Fibroblast of peridontal ligament (primary cell): ENCODE measurements around the gene TIRAP.
A peak's percentile ranks its signal among the peaks of the same experiment; 100 is the strongest.

Experiments used
- DNase-seq: peaks from one replicate; pipeline ENCODE4 v3.0.0-alpha.2; 2010; ENCODE audit errors: extremely low read depth

The TIRAP gene

DNA sequence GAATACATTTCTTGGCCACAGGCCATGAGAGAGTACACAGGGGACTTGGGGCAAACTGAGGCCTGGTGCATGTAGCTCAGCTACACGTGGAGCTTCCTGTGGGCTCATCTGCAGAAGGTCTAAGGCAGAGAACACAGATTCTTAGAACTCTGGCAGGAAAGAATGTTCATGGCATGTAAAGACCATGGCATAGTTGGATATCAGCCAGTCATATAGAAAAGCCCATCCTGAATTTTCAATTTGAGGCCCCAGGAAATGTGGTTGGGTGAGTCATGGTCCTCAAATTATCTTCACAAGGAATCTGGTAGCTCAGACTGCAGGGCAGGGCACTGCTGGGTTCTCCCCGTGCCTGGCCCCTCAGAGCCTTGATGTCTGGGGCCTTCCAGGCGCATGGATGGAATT lies 58.9 kb downstream of the TIRAP start:
- DNase-seq, result peak; percentile 78

DNA sequence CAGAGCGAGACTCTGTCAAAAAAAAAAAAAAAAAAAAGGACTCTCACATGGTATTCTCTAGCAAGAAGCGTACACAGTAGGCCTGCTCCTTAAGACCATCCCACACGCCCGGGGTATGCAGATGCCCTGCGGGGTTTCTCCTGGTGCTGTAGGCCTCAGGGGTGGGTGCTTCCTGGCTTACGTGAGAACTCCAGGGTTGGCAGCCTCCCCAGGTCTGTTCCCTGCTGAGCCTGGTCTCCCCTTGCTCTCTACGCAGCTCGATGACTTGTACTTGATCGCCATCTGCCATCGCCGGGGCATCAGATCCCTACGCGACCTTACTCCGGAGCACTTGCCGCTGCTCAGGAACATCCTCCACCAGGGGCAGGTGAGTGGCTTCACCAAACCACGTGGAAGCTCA lies 60.2 kb downstream of the TIRAP start:
- DNase-seq, result no peak
